ENCODE data around the gene CERS3. TPM values are rescaled to one million over a fixed set of nuclear protein-coding genes. Genes with fewer than 3 reads are reported as not detected.

CERS3 gene
- polyA plus RNA-seq, 1 of the 3 experiments (the other 2 are of a cell fraction) = not detected

- Histone ChIP-seq H2AFZ (ENCODE audit: low read depth) (no peak overlapping the region), H3K4me1 (ENCODE audit: control insufficient read depth in 1 of 2, insufficient read depth in 2 of 2, low read depth in 1 of 2, low read length in 1 of 2) (peaks cover 0 to 2% of the 10 kb centered on the region in 2 experiments; a peak in 1 of 4 replicates), H3K4me3 (ENCODE audit: low read depth in 2 of 2, low read length in 1 of 2) (no peak overlapping the region), H3K4me2 (no peak overlapping the region), H3K9me3 (no peaks in the 10 kb centered on the region), H3K36me3 (replicated peaks in 1 of 2; ENCODE audit: control insufficient read depth in 1 of 2, insufficient read depth in 2 of 2, low read length in 1 of 2) (no peaks in the 10 kb centered on the region), H3K27me3 (ENCODE audit: insufficient read depth) (no peaks in the 10 kb centered on the region), H4K20me1 (ENCODE audit: insufficient read depth) (no peaks in the 10 kb centered on the region), H3K9me2 (no peaks in the 10 kb centered on the region), H3F3A (replicated peaks; ENCODE audit: insufficient read depth) (no peaks in the 10 kb centered on the region), H3K79me2 (ENCODE audit: insufficient read depth) (no peaks in the 10 kb centered on the region), H3K9ac (no peak overlapping the region), H3K27ac (ENCODE audit: low read depth in 2 of 2, low read length in 1 of 2) (no peak overlapping the region)
- WGBS (ENCODE audit: low lambda C conversion rate) = 19% methylated on average over 4 of the region's 5 CpGs
- CTCF ChIA-PET = no interaction called here
- TF ChIP-seq, protein P1, sequence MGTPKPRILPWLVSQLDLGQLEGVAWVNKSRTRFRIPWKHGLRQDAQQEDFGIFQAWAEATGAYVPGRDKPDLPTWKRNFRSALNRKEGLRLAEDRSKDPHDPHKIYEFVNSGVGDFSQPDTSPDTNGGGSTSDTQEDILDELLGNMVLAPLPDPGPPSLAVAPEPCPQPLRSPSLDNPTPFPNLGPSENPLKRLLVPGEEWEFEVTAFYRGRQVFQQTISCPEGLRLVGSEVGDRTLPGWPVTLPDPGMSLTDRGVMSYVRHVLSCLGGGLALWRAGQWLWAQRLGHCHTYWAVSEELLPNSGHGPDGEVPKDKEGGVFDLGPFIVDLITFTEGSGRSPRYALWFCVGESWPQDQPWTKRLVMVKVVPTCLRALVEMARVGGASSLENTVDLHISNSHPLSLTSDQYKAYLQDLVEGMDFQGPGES (IDR thresholded peaks at IDR 0.05; ENCODE audit: low read depth, low read length) = no peak
- no peak for TF ChIP-seq USF1 (IDR thresholded peaks at IDR 0.05; ENCODE audit: borderline replicate concordance, low read depth)
- TF ChIP-seq NRF1 (IDR thresholded peaks at IDR 0.05; ENCODE audit: low read depth, low read length) = no peak
- TF ChIP-seq FOXM1 (IDR thresholded peaks at IDR 0.05; ENCODE audit: low read depth) = no peak
- no peak for TF ChIP-seq NFIC (IDR thresholded peaks at IDR 0.05; ENCODE audit: borderline replicate concordance)
- no peak for TF ChIP-seq ZBTB33 (IDR thresholded peaks at IDR 0.05; ENCODE audit: borderline replicate concordance, low read depth)
- TF ChIP-seq FOXJ3 (CRISPR knock-in tag; IDR thresholded peaks at IDR 0.05) = no peak
- no peak for TF ChIP-seq TAF1 (IDR thresholded peaks at IDR 0.05; ENCODE audit: borderline replicate concordance, low read depth, low read length)
- TF ChIP-seq SMC3 (IDR thresholded peaks at IDR 0.05; ENCODE audit: low read depth, low read length) = no peak
- TF ChIP-seq EP300 (IDR thresholded peaks at IDR 0.05; ENCODE audit: borderline replicate concordance in 1 of 2, low read depth in 1 of 2, low read length in 1 of 2) = no peak
- TF ChIP-seq REST (IDR thresholded peaks at IDR 0.05; ENCODE audit: low read depth, low read length) = no peak
- TF ChIP-seq USF2 (IDR thresholded peaks at IDR 0.05; ENCODE audit: borderline replicate concordance, low read depth, low read length) = no peak
- TF ChIP-seq ELF1 (IDR thresholded peaks at IDR 0.05) = no peak
- TF ChIP-seq FOSL2 (IDR thresholded peaks at IDR 0.05; ENCODE audit: borderline replicate concordance, low read depth) = no peak
- no peak for TF ChIP-seq EZH2phosphoT487 (IDR thresholded peaks at IDR 0.05; ENCODE audit: borderline replicate concordance, low read depth)
- TF ChIP-seq GABPA (IDR thresholded peaks at IDR 0.05; ENCODE audit: low read depth) = no peak
- no peak for TF ChIP-seq GATA2 (CRISPR knock-in tag; IDR thresholded peaks at IDR 0.05)
- no peak for TF ChIP-seq CHD2 (IDR thresholded peaks at IDR 0.05; ENCODE audit: low read length, partially characterized antibody)
- no peak for TF ChIP-seq RFX5 (IDR thresholded peaks at IDR 0.05; ENCODE audit: low read length)
- TF ChIP-seq POLR2AphosphoS5 (IDR thresholded peaks at IDR 0.05; ENCODE audit: low read depth, low read length) = no peak
- DNase-seq = no peak
- POLR2A ChIA-PET = no interaction called here
These were observed 19.2 kb upstream of the CERS3 start for GRCh38 chr15:100547961-100548360.
